Measurements from ENCODE around the gene DEPP1.

DNA sequence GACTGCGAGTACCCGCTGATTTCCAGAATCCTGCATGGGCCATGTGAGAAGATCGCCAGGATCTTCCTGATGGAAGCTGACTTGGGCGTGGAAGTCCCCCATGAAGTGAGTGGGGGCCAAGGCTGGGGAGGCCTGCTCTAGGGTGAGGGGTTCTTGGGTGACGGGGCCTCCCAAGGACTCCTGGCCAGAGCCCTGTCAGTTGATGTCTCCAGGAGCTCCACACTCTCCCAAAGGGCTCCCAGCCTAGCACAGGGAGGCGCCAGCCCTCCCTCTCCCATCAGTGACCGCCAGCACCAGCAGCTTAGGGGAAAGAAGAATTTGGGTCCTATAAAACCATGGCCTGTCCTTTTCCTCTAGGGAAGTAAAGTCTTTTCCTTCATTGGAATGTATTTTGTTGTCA lies 12.4 kb upstream of the DEPP1 start:
- TF ChIP-seq, protein P1, sequence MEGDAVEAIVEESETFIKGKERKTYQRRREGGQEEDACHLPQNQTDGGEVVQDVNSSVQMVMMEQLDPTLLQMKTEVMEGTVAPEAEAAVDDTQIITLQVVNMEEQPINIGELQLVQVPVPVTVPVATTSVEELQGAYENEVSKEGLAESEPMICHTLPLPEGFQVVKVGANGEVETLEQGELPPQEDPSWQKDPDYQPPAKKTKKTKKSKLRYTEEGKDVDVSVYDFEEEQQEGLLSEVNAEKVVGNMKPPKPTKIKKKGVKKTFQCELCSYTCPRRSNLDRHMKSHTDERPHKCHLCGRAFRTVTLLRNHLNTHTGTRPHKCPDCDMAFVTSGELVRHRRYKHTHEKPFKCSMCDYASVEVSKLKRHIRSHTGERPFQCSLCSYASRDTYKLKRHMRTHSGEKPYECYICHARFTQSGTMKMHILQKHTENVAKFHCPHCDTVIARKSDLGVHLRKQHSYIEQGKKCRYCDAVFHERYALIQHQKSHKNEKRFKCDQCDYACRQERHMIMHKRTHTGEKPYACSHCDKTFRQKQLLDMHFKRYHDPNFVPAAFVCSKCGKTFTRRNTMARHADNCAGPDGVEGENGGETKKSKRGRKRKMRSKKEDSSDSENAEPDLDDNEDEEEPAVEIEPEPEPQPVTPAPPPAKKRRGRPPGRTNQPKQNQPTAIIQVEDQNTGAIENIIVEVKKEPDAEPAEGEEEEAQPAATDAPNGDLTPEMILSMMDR (tag by site-specific recombination; IDR thresholded peaks at IDR 0.05): no peak
- TF ChIP-seq, protein P2, sequence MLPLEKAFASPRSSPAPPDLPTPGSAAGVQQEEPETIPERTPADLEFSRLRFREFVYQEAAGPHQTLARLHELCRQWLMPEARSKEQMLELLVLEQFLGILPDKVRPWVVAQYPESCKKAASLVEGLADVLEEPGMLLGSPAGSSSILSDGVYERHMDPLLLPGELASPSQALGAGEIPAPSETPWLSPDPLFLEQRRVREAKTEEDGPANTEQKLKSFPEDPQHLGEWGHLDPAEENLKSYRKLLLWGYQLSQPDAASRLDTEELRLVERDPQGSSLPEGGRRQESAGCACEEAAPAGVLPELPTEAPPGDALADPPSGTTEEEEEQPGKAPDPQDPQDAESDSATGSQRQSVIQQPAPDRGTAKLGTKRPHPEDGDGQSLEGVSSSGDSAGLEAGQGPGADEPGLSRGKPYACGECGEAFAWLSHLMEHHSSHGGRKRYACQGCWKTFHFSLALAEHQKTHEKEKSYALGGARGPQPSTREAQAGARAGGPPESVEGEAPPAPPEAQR (tag by site-specific recombination; IDR thresholded peaks at IDR 0.05): no peak
- TF ChIP-seq, protein P3, sequence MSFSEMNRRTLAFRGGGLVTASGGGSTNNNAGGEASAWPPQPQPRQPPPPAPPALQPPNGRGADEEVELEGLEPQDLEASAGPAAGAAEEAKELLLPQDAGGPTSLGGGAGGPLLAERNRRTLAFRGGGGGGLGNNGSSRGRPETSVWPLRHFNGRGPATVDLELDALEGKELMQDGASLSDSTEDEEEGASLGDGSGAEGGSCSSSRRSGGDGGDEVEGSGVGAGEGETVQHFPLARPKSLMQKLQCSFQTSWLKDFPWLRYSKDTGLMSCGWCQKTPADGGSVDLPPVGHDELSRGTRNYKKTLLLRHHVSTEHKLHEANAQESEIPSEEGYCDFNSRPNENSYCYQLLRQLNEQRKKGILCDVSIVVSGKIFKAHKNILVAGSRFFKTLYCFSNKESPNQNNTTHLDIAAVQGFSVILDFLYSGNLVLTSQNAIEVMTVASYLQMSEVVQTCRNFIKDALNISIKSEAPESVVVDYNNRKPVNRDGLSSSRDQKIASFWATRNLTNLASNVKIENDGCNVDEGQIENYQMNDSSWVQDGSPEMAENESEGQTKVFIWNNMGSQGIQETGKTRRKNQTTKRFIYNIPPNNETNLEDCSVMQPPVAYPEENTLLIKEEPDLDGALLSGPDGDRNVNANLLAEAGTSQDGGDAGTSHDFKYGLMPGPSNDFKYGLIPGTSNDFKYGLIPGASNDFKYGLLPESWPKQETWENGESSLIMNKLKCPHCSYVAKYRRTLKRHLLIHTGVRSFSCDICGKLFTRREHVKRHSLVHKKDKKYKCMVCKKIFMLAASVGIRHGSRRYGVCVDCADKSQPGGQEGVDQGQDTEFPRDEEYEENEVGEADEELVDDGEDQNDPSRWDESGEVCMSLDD (tag by site-specific recombination; IDR thresholded peaks at IDR 0.05): no peak
- TF ChIP-seq, protein P4, sequence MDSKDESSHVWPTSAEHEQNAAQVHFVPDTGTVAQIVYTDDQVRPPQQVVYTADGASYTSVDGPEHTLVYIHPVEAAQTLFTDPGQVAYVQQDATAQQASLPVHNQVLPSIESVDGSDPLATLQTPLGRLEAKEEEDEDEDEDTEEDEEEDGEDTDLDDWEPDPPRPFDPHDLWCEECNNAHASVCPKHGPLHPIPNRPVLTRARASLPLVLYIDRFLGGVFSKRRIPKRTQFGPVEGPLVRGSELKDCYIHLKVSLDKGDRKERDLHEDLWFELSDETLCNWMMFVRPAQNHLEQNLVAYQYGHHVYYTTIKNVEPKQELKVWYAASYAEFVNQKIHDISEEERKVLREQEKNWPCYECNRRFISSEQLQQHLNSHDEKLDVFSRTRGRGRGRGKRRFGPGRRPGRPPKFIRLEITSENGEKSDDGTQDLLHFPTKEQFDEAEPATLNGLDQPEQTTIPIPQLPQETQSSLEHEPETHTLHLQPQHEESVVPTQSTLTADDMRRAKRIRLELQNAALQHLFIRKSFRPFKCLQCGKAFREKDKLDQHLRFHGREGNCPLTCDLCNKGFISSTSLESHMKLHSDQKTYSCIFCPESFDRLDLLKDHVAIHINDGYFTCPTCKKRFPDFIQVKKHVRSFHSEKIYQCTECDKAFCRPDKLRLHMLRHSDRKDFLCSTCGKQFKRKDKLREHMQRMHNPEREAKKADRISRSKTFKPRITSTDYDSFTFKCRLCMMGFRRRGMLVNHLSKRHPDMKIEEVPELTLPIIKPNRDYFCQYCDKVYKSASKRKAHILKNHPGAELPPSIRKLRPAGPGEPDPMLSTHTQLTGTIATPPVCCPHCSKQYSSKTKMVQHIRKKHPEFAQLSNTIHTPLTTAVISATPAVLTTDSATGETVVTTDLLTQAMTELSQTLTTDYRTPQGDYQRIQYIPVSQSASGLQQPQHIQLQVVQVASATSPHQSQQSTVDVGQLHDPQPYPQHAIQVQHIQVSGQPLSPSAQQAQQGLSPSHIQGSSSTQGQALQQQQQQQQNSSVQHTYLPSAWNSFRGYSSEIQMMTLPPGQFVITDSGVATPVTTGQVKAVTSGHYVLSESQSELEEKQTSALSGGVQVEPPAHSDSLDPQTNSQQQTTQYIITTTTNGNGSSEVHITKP (tag by site-specific recombination; IDR thresholded peaks at IDR 0.05): no peak
- TF ChIP-seq ZEB2 (tag by site-specific recombination; IDR thresholded peaks at IDR 0.05) (no peak), TCF7L2 (IDR thresholded peaks at IDR 0.05; ENCODE audit: borderline replicate concordance, low read depth, low read length) (no peak), ZNF785 (tag by site-specific recombination; IDR thresholded peaks at IDR 0.05) (no peak), YY1 (tag by site-specific recombination; IDR thresholded peaks at IDR 0.05) (no peak), ZNF558 (tag by site-specific recombination; IDR thresholded peaks at IDR 0.05) (no peak), ZNF23 (tag by site-specific recombination; IDR thresholded peaks at IDR 0.05; ENCODE audit: borderline replicate concordance) (no peak), ZBTB17 (tag by site-specific recombination; IDR thresholded peaks at IDR 0.05) (no peak), ZNF658 (tag by site-specific recombination; IDR thresholded peaks at IDR 0.05) (no peak)
- TF ChIP-seq, protein P5, sequence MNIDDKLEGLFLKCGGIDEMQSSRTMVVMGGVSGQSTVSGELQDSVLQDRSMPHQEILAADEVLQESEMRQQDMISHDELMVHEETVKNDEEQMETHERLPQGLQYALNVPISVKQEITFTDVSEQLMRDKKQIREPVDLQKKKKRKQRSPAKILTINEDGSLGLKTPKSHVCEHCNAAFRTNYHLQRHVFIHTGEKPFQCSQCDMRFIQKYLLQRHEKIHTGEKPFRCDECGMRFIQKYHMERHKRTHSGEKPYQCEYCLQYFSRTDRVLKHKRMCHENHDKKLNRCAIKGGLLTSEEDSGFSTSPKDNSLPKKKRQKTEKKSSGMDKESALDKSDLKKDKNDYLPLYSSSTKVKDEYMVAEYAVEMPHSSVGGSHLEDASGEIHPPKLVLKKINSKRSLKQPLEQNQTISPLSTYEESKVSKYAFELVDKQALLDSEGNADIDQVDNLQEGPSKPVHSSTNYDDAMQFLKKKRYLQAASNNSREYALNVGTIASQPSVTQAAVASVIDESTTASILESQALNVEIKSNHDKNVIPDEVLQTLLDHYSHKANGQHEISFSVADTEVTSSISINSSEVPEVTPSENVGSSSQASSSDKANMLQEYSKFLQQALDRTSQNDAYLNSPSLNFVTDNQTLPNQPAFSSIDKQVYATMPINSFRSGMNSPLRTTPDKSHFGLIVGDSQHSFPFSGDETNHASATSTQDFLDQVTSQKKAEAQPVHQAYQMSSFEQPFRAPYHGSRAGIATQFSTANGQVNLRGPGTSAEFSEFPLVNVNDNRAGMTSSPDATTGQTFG (tag by site-specific recombination; IDR thresholded peaks at IDR 0.05; ENCODE audit: borderline replicate concordance): no peak
